Measurements from ENCODE around the gene NR2C2. TPM values are rescaled to one million over a fixed set of nuclear protein-coding genes. Genes with fewer than 3 reads are reported as not detected.

NR2C2 gene
- total RNA-seq, 1 experiment from 2014 or later, result 38.5 TPM

- Histone ChIP-seq H2AK5ac (ENCODE audit: insufficient read length, low read length) (no peak overlapping the region), H2BK12ac (ENCODE audit: insufficient read length, low read depth, low read length) (no peak overlapping the region), H2BK15ac (ENCODE audit: low read depth, low read length) (no peak overlapping the region), H3K79me2 (ENCODE audit: insufficient read depth, low read length) (peaks cover 12% of the 10 kb centered on the region; the same call in 1 of the 2 replicates), H2BK5ac (ENCODE audit: insufficient read length, low read length) (no peak overlapping the region), H3K4ac (ENCODE audit: low read depth, low read length) (no peak overlapping the region), H3K9ac (ENCODE audit: extremely low read depth, insufficient read length, low read length) (no peak overlapping the region), H2AFZ (ENCODE audit: low read length) (no peak overlapping the region), H3K56ac (ENCODE audit: insufficient read length, low read depth, low read length) (no peak overlapping the region), H3K4me1 (ENCODE audit: insufficient read depth, low read length) (no peaks in the 10 kb centered on the region), H3K23ac (ENCODE audit: insufficient read length, low read depth, low read length) (peak overlapping the region; percentile 53), H3T11ph (ENCODE audit: low read length) (no peak overlapping the region), H3K4me2 (ENCODE audit: insufficient read depth, insufficient read length, low read length) (no peak overlapping the region), H3K14ac (ENCODE audit: insufficient read depth, low read length) (no peak overlapping the region), H3K27me3 (ENCODE audit: insufficient read depth, low read length) (no peaks in the 10 kb centered on the region), H3K23me2 (ENCODE audit: insufficient read length, low read depth, low read length, poor library complexity, severe bottlenecking) (no peaks in the 10 kb centered on the region), H4K20me1 (ENCODE audit: control insufficient read depth, insufficient read depth, insufficient read length) (no peaks in the 10 kb centered on the region), H4K8ac (replicated peaks; ENCODE audit: insufficient read length, low read depth, low read length) (no peak overlapping the region), H3K79me1 (ENCODE audit: insufficient read depth, low read depth, low read length, poor library complexity, severe bottlenecking) (no peaks in the 10 kb centered on the region), H2BK20ac (ENCODE audit: low read depth, low read length, poor library complexity, severe bottlenecking) (no peak overlapping the region), H3K27ac (ENCODE audit: insufficient read length, low read depth, low read length) (no peak overlapping the region), H3K18ac (ENCODE audit: insufficient read length, low read depth, low read length) (no peak overlapping the region), H2BK120ac (ENCODE audit: low read depth, low read length, poor library complexity, severe bottlenecking) (no peak overlapping the region), H4K91ac (ENCODE audit: insufficient read length, low read depth, low read length) (no peak overlapping the region), H4K5ac (ENCODE audit: insufficient read length, low read depth, low read length) (no peak overlapping the region), H3K9me3 (ENCODE audit: control insufficient read depth, low read depth, low read length) (no peaks in the 10 kb centered on the region)
- peaks cover 4 to 26% (median 14%) of the 10 kb centered on the region in 3 experiments; a peak in 5 of 7 replicates for H3K36me3 Mint-ChIP-seq (ENCODE audit: insufficient read depth in 1 of 3, low read depth in 3 of 3)
- no peak overlapping the region for H3K27ac Mint-ChIP-seq
- H3K4me3 Mint-ChIP-seq, result no peak overlapping the region
- no CpG with 5 or more reads among the region's 1 CpG for WGBS (ENCODE audit: extremely low coverage, insufficient read length, low lambda C conversion rate)
- no peaks in the 10 kb centered on the region for H3K27me3 Mint-ChIP-seq (ENCODE audit: low read depth)
- no peak for DNase-seq
- peaks cover 17 to 26% of the 10 kb centered on the region in 2 experiments for H3K4me1 Mint-ChIP-seq
- no peak for TF ChIP-seq CTCF (conservative IDR thresholded peaks at IDR 0.05)
- no peaks in the 10 kb centered on the region for H3K9me3 Mint-ChIP-seq
Measured at GRCh38 chr3:14957153-14957552, 9.8 kb downstream of the NR2C2 start.

Data from H9 (cell line).